H9 (cell line): ENCODE data around the gene NLRP1. TPM values are rescaled to one million over a fixed set of nuclear protein-coding genes. Genes with fewer than 3 reads are reported as not detected.

Source experiments
- DNase-seq: peaks from one replicate; pipeline ENCODE4 v3.0.0-alpha.2; 2017
- H2AFZ ChIP-seq: one replicate; pipeline ENCODE4 v1.6.1; 2013; ENCODE audit warnings: mild to moderate bottlenecking, low read length, control low read depth, moderate library complexity
- H2AK5ac ChIP-seq: 2 replicates; pipeline ENCODE4 v1.6.1; 2013; ENCODE audit warnings: low read length, control low read depth, mixed read lengths; ENCODE audit not compliant: insufficient read length
- H2BK120ac ChIP-seq: one replicate; pipeline ENCODE4 v1.6.1; 2013; ENCODE audit warnings: low read depth, mild to moderate bottlenecking, low read length, control low read depth, inconsistent platforms; ENCODE audit not compliant: poor library complexity, severe bottlenecking
- H2BK12ac ChIP-seq: 2 replicates; pipeline ENCODE4 v1.6.1; 2013; ENCODE audit warnings: low read length, control low read depth, mixed read lengths, low read depth; ENCODE audit not compliant: insufficient read length
- H2BK15ac ChIP-seq: 2 replicates; pipeline ENCODE4 v1.6.1; 2013; ENCODE audit warnings: low read depth, low read length, control low read depth
- H2BK20ac ChIP-seq: one replicate; pipeline ENCODE4 v1.6.1; 2013; ENCODE audit warnings: low read depth, mild to moderate bottlenecking, low read length, control low read depth, inconsistent platforms; ENCODE audit not compliant: poor library complexity, severe bottlenecking
- H2BK5ac ChIP-seq: 2 replicates; pipeline ENCODE4 v1.6.1; 2013; ENCODE audit warnings: low read length, control low read depth, mixed read lengths; ENCODE audit not compliant: insufficient read length
- H3K14ac ChIP-seq: 2 replicates; pipeline ENCODE4 v1.6.1; 2013; ENCODE audit warnings: low read length, control low read depth; ENCODE audit not compliant: insufficient read depth
- H3K18ac ChIP-seq: 2 replicates; pipeline ENCODE4 v1.6.1; 2013; ENCODE audit warnings: low read depth, mild to moderate bottlenecking, mixed read lengths, low read length, control low read depth; ENCODE audit not compliant: insufficient read length
- H3K23ac ChIP-seq: 2 replicates; pipeline ENCODE4 v1.6.1; 2013; ENCODE audit warnings: low read length, control low read depth, mixed read lengths, low read depth; ENCODE audit not compliant: insufficient read length
- H3K23me2 ChIP-seq: 2 replicates; pipeline ENCODE4 v1.6.1; 2013; ENCODE audit warnings: low read depth, mild to moderate bottlenecking, mixed read lengths, low read length, control low read depth; ENCODE audit not compliant: insufficient read length, poor library complexity, severe bottlenecking
- H3K27ac ChIP-seq: 2 replicates; pipeline ENCODE4 v1.5.1; 2013; ENCODE audit warnings: low read length, control low read depth, mixed read lengths, low read depth; ENCODE audit not compliant: insufficient read length
- H3K27me3 ChIP-seq: 2 replicates; pipeline ENCODE4 v1.6.1; 2013; ENCODE audit warnings: low read length, control low read depth, inconsistent platforms; ENCODE audit not compliant: insufficient read depth
- H3K4ac ChIP-seq: 2 replicates; pipeline ENCODE4 v1.6.1; 2013; ENCODE audit warnings: low read depth, mild to moderate bottlenecking, control low read depth, inconsistent platforms, low read length, moderate library complexity
- H3K4me1 ChIP-seq: 2 replicates; pipeline ENCODE4 v1.6.1; 2013; ENCODE audit warnings: low read length, control low read depth, inconsistent platforms; ENCODE audit not compliant: insufficient read depth
- H3K4me2 ChIP-seq: 2 replicates; pipeline ENCODE4 v1.6.1; 2013; ENCODE audit warnings: low read length, control low read depth, mixed read lengths; ENCODE audit not compliant: insufficient read length, insufficient read depth
- H3K56ac ChIP-seq: 2 replicates; pipeline ENCODE4 v1.6.1; 2013; ENCODE audit warnings: low read depth, mild to moderate bottlenecking, mixed read lengths, low read length, control low read depth; ENCODE audit not compliant: insufficient read length
- H3K79me1 ChIP-seq: 2 replicates; pipeline ENCODE4 v1.6.1; 2013; ENCODE audit warnings: low read depth, mild to moderate bottlenecking, moderate library complexity, low read length, control low read depth, inconsistent platforms; ENCODE audit not compliant: insufficient read depth, poor library complexity, severe bottlenecking
- H3K79me2 ChIP-seq: 2 replicates; pipeline ENCODE4 v1.6.1; 2013; ENCODE audit warnings: low read length, control low read depth, inconsistent platforms; ENCODE audit not compliant: insufficient read depth
- H3K9ac ChIP-seq: 2 replicates; pipeline ENCODE4 v1.6.1; 2013; ENCODE audit warnings: low read length, control low read depth, mixed read lengths; ENCODE audit not compliant: insufficient read length; ENCODE audit errors: extremely low read depth
- H3K9me3 ChIP-seq: one replicate; pipeline ENCODE4 v1.6.1; 2013; ENCODE audit warnings: low read depth, low read length, inconsistent platforms; ENCODE audit not compliant: control insufficient read depth
- H3T11ph ChIP-seq: one replicate; pipeline ENCODE4 v1.6.1; 2013; ENCODE audit warnings: mild to moderate bottlenecking, low read length, control low read depth, inconsistent platforms
- H4K20me1 ChIP-seq: one replicate; pipeline ENCODE4 v1.6.1; 2013; ENCODE audit not compliant: control insufficient read depth, insufficient read length, insufficient read depth
- H4K5ac ChIP-seq: 2 replicates; pipeline ENCODE4 v1.6.1; 2013; ENCODE audit warnings: low read depth, mild to moderate bottlenecking, mixed read lengths, low read length, control low read depth; ENCODE audit not compliant: insufficient read length
- H4K8ac ChIP-seq: replicated peaks from 2 replicates; pipeline ENCODE4 v1.6.1; 2013; ENCODE audit warnings: low read length, control low read depth, mixed read lengths, low read depth; ENCODE audit not compliant: insufficient read length
- H4K91ac ChIP-seq: 2 replicates; pipeline ENCODE4 v1.6.1; 2013; ENCODE audit warnings: low read depth, mild to moderate bottlenecking, moderate library complexity, mixed read lengths, low read length, control low read depth; ENCODE audit not compliant: insufficient read length
- H3K27ac Mint-ChIP-seq, 3 experiments: 2 replicates in 2 of 3; 3 replicates in 1 of 3; pipeline ENCODE4 v1.8.0; 2020 to 2021; ENCODE audit warnings: mixed read lengths in 3 of 3, mild to moderate bottlenecking in 1 of 3, moderate library complexity in 1 of 3
- H3K27me3 Mint-ChIP-seq: 2 replicates; pipeline ENCODE4 v1.8.0; 2021; ENCODE audit warnings: low read depth, mild to moderate bottlenecking, moderate library complexity, mixed read lengths
- H3K36me3 Mint-ChIP-seq, 3 experiments: 2 replicates in 2 of 3; 3 replicates in 1 of 3; pipeline ENCODE4 v1.8.0; 2020 to 2021; ENCODE audit warnings: low read depth in 3 of 3, mixed read lengths in 3 of 3; ENCODE audit not compliant: insufficient read depth in 1 of 3
- H3K4me1 Mint-ChIP-seq, 2 experiments: 2 replicates each; pipeline ENCODE4 v1.8.0; 2020; ENCODE audit warnings: mixed read lengths in 2 of 2
- H3K4me3 Mint-ChIP-seq, 2 experiments: 2 replicates in 1 of 2; 3 replicates in 1 of 2; pipeline ENCODE4 v1.8.0; 2020 to 2021; ENCODE audit warnings: mild to moderate bottlenecking in 2 of 2, mixed read lengths in 2 of 2, moderate library complexity in 1 of 2
- H3K9me3 Mint-ChIP-seq, 2 experiments: 2 replicates in 1 of 2; 3 replicates in 1 of 2; pipeline ENCODE4 v1.8.0; 2020; ENCODE audit warnings: mild to moderate bottlenecking in 2 of 2, mixed read lengths in 2 of 2, moderate library complexity in 1 of 2
- CTCF ChIP-seq: fragments of 200-600 bp; sonication (generic); conservative IDR thresholded peaks from 3 replicates; pipeline ENCODE4 v1.8.0; 2021; ENCODE audit warnings: antibody characterized with exemption, mild to moderate bottlenecking
- whole genome bisulfite sequencing: extraction: QIAGEN DNeasy Blood & Tissue Kit; methylation state at CpG from one replicate; pipeline ENCODE4 v1.1.7; 2013; ENCODE audit warnings: missing lambda C conversion rate, low lambda C conversion rate, mixed read lengths; ENCODE audit not compliant: insufficient read length; ENCODE audit errors: extremely low coverage; 5-methylcytosine and 5-hydroxymethylcytosine counted together
- total RNA-seq: library from RNA; stranded (reverse); gene quantifications from 2 replicates; pipeline ENCODE4 v1.2.1, GENCODE V29; 2021

NLRP1 gene
- total RNA-seq, 1 experiment from 2014 or later = 12.1 TPM

GRCh38 chr17:5621026-5621425, 36.7 kb upstream of the NLRP1 start:
- WGBS = no CpG with 5 or more reads among the region's 4 CpGs

More at GRCh38 chr17:5621026-5621425, 36.7 kb upstream of the NLRP1 start:
- no peak for DNase-seq
- Histone ChIP-seq H3K27me3 (no peaks in the 10 kb centered on the region; the same call in 1 of the 2 replicates), H3K14ac (no peak overlapping the region), H3K9me3 (no peaks in the 10 kb centered on the region), H3K4me1 (no peaks in the 10 kb centered on the region), H3K9ac (no peak overlapping the region), H3K79me2 (no peaks in the 10 kb centered on the region), H2AK5ac (no peak overlapping the region), H4K5ac (no peak overlapping the region), H2BK5ac (no peak overlapping the region), H3K56ac (no peak overlapping the region), H2BK120ac (no peak overlapping the region), H3K4ac (no peak overlapping the region), H3K27ac (no peak overlapping the region), H2BK20ac (no peak overlapping the region), H3K4me2 (no peak overlapping the region), H4K20me1 (no peaks in the 10 kb centered on the region), H3K23me2 (no peaks in the 10 kb centered on the region), H3T11ph (no peak overlapping the region), H3K23ac (no peak overlapping the region), H4K8ac (no peak overlapping the region), H4K91ac (no peak overlapping the region), H2AFZ (no peak overlapping the region), H3K79me1 (no peaks in the 10 kb centered on the region), H3K18ac (no peak overlapping the region), H2BK15ac (no peak overlapping the region), H2BK12ac (no peak overlapping the region)
- no peak overlapping the region for H3K4me3 Mint-ChIP-seq
- H3K27ac Mint-ChIP-seq = no peak overlapping the region; a peak in 2 of 7 replicates
- no peaks in the 10 kb centered on the region for H3K4me1 Mint-ChIP-seq
- no peaks in the 10 kb centered on the region for H3K9me3 Mint-ChIP-seq
- TF ChIP-seq CTCF = no peak
- no peaks in the 10 kb centered on the region for H3K36me3 Mint-ChIP-seq
- H3K27me3 Mint-ChIP-seq = peaks cover 2% of the 10 kb centered on the region; the same call in 1 of the 2 replicates
